GM12801 (cell line): Measurements from ENCODE around the gene PROSER1.

ENCODE experiments used
- CTCF ChIP-seq: IDR thresholded peaks from one replicate; pipeline ENCODE4 v1.5.1; 2011; ENCODE audit warnings: control low read depth; ENCODE audit not compliant: insufficient read length; ENCODE audit errors: extremely low read depth

The PROSER1 gene

GRCh38 chr13:38993381-38993780 is 44.5 kb downstream of the PROSER1 start:
- TF ChIP-seq CTCF = no peak

- TF ChIP-seq CTCF = no peak
Observed at GRCh38 chr13:38990693-38991092, 47.2 kb downstream of the PROSER1 start, which contains the start of gene STOML3. TSS of gene STOML3 (minus strand) at chr13:38990831. CDS start at chr13:38990721, 110 bp downstream.

GRCh38 chr13:38981096-38981495 is 56.8 kb downstream of the PROSER1 start:
- TF ChIP-seq CTCF = no peak

GRCh38 chr13:38980750-38981078 is 57.2 kb downstream of the PROSER1 start:
- no peak for TF ChIP-seq CTCF

GRCh38 chr13:38979891-38980749 is 57.8 kb downstream of the PROSER1 start:
- no peak for TF ChIP-seq CTCF

- no peak for TF ChIP-seq CTCF
Observed at GRCh38 chr13:38970380-38971051, 67.4 kb downstream of the PROSER1 start.

- TF ChIP-seq CTCF = no peak
Observed at GRCh38 chr13:38969187-38969586, 68.7 kb downstream of the PROSER1 start.
